HEK293 (cell line): ENCODE data around the gene GNAQ.
"Not testable (repeated sequence)": the region's sequence is repeated elsewhere in the genome, so short reads cannot be mapped to it uniquely, and the experiment has no call there.

Source experiments
- KLF1 ChIP-seq: fragments of 450-650 bp; formaldehyde crosslinking; IDR thresholded peaks from 2 replicates; pipeline ENCODE4 v1.5.1; 2016; ENCODE audit warnings: missing biosample characterization, missing genetic modification characterization
- KLF8 ChIP-seq: fragments of 450-650 bp; formaldehyde crosslinking; IDR thresholded peaks from 2 replicates; pipeline ENCODE4 v1.5.1; 2016; ENCODE audit warnings: missing biosample characterization, missing genetic modification characterization
- MZF1 ChIP-seq: fragments of 450-650 bp; formaldehyde crosslinking; IDR thresholded peaks from 2 replicates; pipeline ENCODE4 v1.5.1; 2017; ENCODE audit warnings: missing biosample characterization, missing genetic modification characterization, borderline replicate concordance
- TCF7L2 ChIP-seq: IDR thresholded peaks from 2 replicates; pipeline ENCODE4 v1.6.1; 2011; ENCODE audit warnings: low read depth, mild to moderate bottlenecking, inconsistent platforms, low read length, moderate library complexity, borderline replicate concordance
- ZNF239 ChIP-seq: fragments of 450-650 bp; formaldehyde crosslinking; IDR thresholded peaks from 2 replicates; pipeline ENCODE4 v1.5.1; 2016; ENCODE audit warnings: missing biosample characterization, missing genetic modification characterization
- ZNF302 ChIP-seq: fragments of 450-650 bp; formaldehyde crosslinking; IDR thresholded peaks from 2 replicates; pipeline ENCODE4 v1.5.1; 2016; ENCODE audit warnings: missing biosample characterization, missing genetic modification characterization, low read depth
- ZNF335 ChIP-seq: fragments of 450-650 bp; formaldehyde crosslinking; conservative IDR thresholded peaks from 2 replicates; pipeline ENCODE4 v1.5.1; 2016; ENCODE audit warnings: missing biosample characterization, missing genetic modification characterization
- ZNF416 ChIP-seq: fragments of 450-650 bp; formaldehyde crosslinking; IDR thresholded peaks from 2 replicates; pipeline ENCODE4 v1.5.1; 2016; ENCODE audit warnings: missing biosample characterization, missing genetic modification characterization
- ZNF670 ChIP-seq: fragments of 450-650 bp; formaldehyde crosslinking; IDR thresholded peaks from 2 replicates; pipeline ENCODE4 v1.5.1; 2016; ENCODE audit warnings: missing biosample characterization, missing genetic modification characterization, low read depth
- ZNF747 ChIP-seq: fragments of 450-650 bp; formaldehyde crosslinking; IDR thresholded peaks from 2 replicates; pipeline ENCODE4 v1.5.1; 2016; ENCODE audit warnings: missing biosample characterization, missing genetic modification characterization
- TF ChIP-seq, protein P1 (sequence below): fragments of 450-650 bp; formaldehyde crosslinking; IDR thresholded peaks from 2 replicates; pipeline ENCODE4 v1.5.1; 2016; ENCODE audit warnings: missing biosample characterization, missing genetic modification characterization
- TF ChIP-seq, protein P2 (sequence below): fragments of 450-650 bp; formaldehyde crosslinking; IDR thresholded peaks from 2 replicates; pipeline ENCODE4 v1.5.1; 2016; ENCODE audit warnings: missing biosample characterization, missing genetic modification characterization
- TF ChIP-seq, protein P3 (sequence below): fragments of 450-650 bp; formaldehyde crosslinking; IDR thresholded peaks from 2 replicates; pipeline ENCODE4 v1.5.1; 2016; ENCODE audit warnings: missing biosample characterization, missing genetic modification characterization
- TF ChIP-seq, protein P4 (sequence below): fragments of 450-650 bp; formaldehyde crosslinking; IDR thresholded peaks from 2 replicates; pipeline ENCODE4 v1.5.1; 2016; ENCODE audit warnings: missing biosample characterization, missing genetic modification characterization, borderline replicate concordance

- TF ChIP-seq, protein P1, sequence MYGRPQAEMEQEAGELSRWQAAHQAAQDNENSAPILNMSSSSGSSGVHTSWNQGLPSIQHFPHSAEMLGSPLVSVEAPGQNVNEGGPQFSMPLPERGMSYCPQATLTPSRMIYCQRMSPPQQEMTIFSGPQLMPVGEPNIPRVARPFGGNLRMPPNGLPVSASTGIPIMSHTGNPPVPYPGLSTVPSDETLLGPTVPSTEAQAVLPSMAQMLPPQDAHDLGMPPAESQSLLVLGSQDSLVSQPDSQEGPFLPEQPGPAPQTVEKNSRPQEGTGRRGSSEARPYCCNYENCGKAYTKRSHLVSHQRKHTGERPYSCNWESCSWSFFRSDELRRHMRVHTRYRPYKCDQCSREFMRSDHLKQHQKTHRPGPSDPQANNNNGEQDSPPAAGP (tag by site-specific recombination): not testable (repeated sequence)
- TF ChIP-seq MZF1 (tag by site-specific recombination); KLF8; ZNF416 (tag by site-specific recombination); ZNF335 (tag by site-specific recombination); TCF7L2; KLF1 (tag by site-specific recombination); ZNF302 (tag by site-specific recombination); ZNF670 (tag by site-specific recombination); ZNF239; ZNF747 (tag by site-specific recombination): not testable (repeated sequence)
- TF ChIP-seq, protein P2, sequence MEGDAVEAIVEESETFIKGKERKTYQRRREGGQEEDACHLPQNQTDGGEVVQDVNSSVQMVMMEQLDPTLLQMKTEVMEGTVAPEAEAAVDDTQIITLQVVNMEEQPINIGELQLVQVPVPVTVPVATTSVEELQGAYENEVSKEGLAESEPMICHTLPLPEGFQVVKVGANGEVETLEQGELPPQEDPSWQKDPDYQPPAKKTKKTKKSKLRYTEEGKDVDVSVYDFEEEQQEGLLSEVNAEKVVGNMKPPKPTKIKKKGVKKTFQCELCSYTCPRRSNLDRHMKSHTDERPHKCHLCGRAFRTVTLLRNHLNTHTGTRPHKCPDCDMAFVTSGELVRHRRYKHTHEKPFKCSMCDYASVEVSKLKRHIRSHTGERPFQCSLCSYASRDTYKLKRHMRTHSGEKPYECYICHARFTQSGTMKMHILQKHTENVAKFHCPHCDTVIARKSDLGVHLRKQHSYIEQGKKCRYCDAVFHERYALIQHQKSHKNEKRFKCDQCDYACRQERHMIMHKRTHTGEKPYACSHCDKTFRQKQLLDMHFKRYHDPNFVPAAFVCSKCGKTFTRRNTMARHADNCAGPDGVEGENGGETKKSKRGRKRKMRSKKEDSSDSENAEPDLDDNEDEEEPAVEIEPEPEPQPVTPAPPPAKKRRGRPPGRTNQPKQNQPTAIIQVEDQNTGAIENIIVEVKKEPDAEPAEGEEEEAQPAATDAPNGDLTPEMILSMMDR (tag by site-specific recombination): not testable (repeated sequence)
- TF ChIP-seq, protein P3, sequence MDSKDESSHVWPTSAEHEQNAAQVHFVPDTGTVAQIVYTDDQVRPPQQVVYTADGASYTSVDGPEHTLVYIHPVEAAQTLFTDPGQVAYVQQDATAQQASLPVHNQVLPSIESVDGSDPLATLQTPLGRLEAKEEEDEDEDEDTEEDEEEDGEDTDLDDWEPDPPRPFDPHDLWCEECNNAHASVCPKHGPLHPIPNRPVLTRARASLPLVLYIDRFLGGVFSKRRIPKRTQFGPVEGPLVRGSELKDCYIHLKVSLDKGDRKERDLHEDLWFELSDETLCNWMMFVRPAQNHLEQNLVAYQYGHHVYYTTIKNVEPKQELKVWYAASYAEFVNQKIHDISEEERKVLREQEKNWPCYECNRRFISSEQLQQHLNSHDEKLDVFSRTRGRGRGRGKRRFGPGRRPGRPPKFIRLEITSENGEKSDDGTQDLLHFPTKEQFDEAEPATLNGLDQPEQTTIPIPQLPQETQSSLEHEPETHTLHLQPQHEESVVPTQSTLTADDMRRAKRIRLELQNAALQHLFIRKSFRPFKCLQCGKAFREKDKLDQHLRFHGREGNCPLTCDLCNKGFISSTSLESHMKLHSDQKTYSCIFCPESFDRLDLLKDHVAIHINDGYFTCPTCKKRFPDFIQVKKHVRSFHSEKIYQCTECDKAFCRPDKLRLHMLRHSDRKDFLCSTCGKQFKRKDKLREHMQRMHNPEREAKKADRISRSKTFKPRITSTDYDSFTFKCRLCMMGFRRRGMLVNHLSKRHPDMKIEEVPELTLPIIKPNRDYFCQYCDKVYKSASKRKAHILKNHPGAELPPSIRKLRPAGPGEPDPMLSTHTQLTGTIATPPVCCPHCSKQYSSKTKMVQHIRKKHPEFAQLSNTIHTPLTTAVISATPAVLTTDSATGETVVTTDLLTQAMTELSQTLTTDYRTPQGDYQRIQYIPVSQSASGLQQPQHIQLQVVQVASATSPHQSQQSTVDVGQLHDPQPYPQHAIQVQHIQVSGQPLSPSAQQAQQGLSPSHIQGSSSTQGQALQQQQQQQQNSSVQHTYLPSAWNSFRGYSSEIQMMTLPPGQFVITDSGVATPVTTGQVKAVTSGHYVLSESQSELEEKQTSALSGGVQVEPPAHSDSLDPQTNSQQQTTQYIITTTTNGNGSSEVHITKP (tag by site-specific recombination): not testable (repeated sequence)
- TF ChIP-seq, protein P4, sequence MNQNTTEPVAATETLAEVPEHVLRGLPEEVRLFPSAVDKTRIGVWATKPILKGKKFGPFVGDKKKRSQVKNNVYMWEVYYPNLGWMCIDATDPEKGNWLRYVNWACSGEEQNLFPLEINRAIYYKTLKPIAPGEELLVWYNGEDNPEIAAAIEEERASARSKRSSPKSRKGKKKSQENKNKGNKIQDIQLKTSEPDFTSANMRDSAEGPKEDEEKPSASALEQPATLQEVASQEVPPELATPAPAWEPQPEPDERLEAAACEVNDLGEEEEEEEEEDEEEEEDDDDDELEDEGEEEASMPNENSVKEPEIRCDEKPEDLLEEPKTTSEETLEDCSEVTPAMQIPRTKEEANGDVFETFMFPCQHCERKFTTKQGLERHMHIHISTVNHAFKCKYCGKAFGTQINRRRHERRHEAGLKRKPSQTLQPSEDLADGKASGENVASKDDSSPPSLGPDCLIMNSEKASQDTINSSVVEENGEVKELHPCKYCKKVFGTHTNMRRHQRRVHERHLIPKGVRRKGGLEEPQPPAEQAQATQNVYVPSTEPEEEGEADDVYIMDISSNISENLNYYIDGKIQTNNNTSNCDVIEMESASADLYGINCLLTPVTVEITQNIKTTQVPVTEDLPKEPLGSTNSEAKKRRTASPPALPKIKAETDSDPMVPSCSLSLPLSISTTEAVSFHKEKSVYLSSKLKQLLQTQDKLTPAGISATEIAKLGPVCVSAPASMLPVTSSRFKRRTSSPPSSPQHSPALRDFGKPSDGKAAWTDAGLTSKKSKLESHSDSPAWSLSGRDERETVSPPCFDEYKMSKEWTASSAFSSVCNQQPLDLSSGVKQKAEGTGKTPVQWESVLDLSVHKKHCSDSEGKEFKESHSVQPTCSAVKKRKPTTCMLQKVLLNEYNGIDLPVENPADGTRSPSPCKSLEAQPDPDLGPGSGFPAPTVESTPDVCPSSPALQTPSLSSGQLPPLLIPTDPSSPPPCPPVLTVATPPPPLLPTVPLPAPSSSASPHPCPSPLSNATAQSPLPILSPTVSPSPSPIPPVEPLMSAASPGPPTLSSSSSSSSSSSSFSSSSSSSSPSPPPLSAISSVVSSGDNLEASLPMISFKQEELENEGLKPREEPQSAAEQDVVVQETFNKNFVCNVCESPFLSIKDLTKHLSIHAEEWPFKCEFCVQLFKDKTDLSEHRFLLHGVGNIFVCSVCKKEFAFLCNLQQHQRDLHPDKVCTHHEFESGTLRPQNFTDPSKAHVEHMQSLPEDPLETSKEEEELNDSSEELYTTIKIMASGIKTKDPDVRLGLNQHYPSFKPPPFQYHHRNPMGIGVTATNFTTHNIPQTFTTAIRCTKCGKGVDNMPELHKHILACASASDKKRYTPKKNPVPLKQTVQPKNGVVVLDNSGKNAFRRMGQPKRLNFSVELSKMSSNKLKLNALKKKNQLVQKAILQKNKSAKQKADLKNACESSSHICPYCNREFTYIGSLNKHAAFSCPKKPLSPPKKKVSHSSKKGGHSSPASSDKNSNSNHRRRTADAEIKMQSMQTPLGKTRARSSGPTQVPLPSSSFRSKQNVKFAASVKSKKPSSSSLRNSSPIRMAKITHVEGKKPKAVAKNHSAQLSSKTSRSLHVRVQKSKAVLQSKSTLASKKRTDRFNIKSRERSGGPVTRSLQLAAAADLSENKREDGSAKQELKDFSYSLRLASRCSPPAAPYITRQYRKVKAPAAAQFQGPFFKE (tag by site-specific recombination): not testable (repeated sequence)
These were observed 22.6 kb upstream of the GNAQ start for GRCh38 chr9:78054218-78054617.
